ENCODE results near the gene TRIM9.

The TRIM9 gene

DNA sequence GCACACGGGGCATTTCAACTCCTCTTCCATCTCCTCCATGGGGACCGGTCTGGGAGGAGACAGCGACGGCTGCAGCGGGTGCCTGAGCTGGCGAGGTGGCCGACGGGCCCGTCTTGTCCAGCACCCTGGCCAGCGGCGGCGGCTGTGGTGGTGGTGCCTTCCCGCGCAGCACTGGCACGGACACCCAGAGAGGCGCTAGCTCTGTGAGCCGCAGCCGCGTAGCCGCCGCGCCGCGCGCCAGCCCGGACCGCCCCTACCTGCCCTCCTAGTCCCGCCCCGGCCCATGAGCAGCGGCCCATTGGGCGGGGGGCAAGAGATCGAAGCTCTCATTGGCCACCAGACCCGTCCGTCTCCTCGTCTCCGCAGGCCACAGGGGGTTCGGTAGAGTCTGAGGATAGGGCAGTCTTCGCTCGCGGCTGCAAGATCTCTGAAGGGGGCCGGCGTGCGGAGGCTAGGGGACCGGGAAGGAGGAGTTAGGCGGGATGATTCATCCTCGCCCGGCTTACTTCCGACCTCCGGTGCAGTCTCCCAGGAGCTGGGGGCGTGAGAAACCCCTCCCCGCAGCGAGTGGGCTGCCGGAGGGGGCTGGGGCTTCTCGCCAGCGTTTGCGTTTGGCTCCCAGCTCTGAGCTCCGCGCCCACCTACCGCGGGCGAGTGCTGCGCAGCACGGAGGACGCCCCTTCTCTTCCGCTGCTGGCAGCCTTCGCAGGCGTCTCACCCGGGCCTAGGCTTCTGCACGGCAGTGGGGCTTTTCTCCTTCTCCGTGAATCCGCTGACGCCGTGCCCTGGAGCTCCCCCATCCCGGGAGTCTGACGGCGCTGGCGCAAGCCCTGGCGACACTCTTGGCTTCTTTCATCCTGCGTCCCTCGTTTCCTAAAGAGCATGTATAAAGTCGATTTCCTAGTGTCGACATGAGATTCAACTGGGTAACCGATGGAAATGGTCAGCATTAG, at the start of gene TRIM9:
TRIM9 (minus strand) TSS at position 205 of the 953 bp plus-strand sequence; CDS start at position 39, 166 bp downstream.
- DNase-seq (ENCODE audit: low spot score) = peak; percentile 91

DNA sequence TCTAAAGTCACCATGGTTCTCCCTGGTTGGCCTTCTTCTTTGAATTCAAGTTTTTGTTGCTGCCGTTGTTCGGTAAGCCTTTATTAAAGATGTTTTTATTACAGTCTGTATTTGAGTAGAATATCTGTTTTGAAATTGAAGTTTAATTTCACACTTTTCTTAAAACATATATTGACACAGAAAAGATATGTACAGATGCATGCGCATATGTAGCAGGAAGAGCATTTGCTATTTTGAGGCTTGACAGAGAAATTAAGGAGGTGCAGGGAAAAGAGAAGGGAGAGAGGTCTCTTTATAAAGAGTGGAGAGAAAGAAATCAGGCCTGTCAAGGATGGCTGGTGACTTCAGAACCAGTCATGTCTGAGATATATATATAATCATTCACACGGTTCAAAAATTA, 46.0 kb upstream of the TRIM9 start:
- DNase-seq (ENCODE audit: low spot score) = no peak

DNA sequence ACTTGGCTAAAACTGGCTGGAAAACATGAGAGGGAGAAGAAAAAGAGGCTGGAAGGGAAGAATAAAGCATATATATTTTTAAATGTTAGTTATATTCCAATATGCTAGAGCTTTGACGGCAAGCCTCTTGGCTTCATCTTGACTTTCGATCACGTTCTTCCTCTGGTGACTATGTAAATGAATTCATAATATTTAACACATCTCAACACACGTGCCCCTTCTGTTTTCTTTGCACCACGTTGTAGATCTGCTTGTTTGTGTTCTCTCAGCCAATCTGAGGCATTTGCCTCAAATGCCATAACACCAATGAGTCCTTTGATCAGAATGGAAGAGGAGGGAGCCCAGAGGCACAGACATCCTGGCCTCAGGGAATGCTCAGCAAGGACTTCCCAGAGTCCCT, 45.4 kb upstream of the TRIM9 start:
- no peak for DNase-seq (ENCODE audit: low spot score)

DNA sequence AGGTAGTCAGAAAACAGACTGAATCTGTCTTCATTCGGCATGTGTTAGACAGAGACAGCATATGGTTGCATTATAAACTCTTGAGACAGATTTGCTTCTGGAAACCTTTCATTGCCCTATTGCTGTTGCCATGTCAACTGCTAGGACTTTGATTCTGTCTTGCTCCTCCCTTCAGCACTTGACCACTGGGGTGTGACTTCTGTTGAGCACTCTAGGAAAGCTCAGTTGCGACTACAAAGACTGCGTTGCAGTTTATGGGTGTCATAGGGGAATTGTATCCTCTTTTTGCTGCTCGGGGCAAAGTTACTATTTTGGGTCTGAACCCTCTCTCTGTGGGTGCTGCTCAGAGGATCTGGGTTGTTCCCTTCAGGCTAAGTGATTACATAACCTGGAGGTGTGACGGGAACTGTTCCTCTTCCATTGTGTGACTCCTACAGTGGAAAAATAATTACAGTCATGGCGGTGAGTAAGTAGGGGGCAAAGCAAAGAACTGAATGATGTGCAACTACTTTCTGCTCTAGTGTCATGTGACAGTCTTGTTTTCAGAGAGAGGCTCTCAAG, 44.3 kb upstream of the TRIM9 start:
- no peak for DNase-seq (ENCODE audit: low spot score)

DNA sequence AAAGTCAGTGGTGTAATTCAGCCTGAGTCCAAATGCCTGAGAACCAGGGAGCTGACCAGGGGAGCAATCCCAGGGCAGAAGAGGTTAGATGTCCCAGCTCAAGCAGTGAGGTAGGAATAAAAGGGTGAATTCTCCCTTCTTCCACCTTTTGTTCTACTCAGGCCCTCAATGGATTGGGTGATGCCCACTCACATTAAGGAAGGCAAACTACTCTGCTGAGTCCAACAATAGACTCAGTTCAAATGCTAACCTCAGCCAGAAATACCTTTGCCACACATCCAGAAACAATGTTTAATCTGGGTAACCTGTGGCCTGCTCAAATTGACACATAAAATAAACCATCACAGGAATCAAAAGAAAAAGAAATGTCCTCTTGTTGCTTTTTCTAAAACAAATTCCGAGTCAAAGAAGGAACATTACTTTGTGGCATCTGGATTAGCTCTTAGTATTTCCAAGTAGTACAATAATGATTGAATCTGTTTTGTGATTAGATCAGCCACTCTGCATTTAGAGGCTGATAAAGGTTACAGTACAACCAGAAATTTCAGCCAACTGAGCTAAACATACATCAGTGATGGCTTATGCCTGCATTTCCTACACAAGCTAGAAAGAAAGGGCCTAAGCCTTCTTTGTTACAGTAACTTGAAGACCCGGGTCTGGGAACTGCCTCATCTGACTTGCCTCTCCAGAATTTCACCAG, 43.6 kb upstream of the TRIM9 start:
- no peak for DNase-seq (ENCODE audit: low spot score)

DNA sequence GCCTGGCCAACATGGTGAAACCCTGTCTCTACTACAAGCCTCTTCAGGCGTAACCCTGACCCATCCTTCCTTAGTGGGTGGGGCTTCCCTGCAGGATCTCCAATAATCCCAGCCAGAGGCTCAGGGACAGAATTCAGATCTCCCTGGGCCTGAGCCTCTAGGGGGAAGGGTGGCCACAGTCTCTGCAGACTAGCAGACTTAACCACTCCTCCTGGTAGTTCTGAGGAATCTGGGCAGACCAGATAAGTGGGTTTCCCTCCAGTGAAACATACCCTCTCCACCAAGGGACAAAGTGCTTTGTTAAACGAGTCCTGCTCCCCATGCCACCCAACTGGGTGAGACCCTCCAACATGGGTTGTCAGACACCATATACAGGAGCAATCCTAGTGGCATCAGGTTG, 36.6 kb upstream of the TRIM9 start:
- no peak for DNase-seq (ENCODE audit: low spot score)

DNA sequence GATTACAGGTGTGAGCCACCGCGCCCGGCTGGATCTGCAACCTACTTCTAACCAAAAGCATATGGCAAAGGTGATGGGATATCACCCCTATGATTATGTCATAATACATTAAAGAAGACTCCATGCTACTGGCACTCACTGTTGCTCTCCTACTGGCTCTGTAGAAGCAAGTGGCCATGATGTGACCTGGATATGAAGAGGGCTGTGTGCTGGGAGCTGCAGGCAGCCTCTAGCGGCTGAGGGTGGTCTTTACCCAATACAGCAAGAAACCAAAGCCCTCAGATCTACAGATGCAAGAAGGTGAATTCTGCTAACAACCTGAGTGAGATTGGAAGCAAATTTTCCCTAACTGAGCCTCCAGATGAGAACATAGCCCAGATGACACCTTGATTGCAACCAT, 34.2 kb upstream of the TRIM9 start:
- DNase-seq (ENCODE audit: low spot score) = no peak

DNA sequence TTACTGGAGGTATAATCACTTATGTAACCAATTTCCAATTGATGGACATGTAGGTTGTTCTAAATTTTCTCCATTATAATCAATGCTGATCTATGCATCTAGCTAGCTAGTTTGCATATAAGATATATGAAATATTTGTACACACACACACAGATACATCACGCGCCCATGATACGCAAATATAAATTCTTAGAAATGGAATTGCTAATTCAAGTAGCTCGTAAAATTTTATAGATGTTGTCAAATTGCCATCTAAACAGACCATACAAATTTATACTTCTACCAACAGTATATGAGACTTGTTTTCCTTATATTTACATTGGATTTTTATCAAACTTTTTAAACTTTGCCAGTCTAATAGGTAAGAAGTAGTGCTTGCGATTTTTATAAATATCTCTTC, 29.1 kb upstream of the TRIM9 start:
- DNase-seq (ENCODE audit: low spot score) = no peak

DNA sequence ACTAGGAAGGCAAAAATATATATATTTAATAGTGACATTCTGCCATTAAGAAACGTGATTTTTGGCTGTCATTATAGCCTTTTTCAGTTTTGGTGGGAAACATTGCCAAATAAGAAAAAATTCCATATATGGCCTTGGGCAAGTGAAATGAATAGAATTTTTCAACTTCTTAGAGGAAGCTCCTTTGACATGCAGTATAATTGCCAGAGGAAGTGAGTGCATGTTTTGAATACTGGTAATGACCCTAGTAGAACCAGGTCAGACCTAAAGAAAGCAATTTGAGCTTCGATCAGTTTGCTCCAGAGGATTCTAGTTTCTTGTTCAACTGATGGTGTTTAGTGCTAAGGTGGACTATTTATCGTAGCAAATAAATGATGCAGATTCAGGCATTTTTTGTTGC, 26.2 kb upstream of the TRIM9 start:
- DNase-seq (ENCODE audit: low spot score) = no peak

DNA sequence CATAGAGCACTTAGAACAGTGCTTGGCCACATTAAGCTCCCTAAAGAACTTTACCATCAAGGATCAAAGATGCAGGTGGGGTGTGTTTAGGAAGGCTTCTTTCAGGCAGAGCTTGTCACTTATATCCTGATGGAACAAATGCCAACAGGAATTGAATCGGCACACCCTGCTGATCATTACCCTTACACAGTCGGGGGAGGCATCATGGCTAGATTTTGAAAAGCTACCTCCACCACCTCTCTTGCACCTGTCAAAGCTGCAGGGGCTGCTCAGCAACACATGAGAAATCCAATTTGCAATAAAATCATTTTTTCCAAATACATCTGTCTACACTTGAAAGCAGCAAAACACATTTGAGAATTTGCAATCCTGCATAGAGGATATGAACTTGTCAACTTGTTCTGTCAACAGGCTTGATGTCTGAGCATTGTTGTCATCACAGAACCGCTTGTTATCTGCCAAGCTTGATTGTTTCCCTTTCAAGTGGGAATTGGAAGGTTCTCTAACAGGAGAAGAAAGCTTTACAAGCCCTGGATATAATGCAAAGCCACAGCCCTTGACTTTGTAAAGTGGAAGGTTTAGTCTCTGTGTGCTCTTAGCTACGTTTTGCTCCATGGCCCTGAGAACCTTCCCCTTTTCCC, 24.6 kb upstream of the TRIM9 start:
- DNase-seq (ENCODE audit: low spot score) = no peak

DNA sequence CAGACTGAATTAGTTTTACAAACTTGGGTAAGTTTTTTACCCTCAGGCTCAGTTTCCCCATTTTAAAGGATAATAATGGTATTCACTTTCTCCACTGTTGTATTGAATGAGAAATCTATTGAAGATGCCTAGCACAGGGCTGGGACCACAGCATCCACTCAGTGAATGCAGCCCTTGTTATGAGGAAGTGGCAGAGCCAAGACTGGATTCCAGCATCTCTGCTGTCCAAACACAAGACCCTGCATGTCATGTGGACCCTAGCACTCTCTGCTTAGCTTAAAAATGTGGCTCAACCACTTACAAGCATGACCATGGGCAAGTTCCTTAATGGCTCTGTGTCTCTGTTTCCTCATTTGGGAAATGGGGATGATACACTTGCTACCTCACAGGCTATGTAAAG, 24.1 kb upstream of the TRIM9 start:
- no peak for DNase-seq (ENCODE audit: low spot score)

DNA sequence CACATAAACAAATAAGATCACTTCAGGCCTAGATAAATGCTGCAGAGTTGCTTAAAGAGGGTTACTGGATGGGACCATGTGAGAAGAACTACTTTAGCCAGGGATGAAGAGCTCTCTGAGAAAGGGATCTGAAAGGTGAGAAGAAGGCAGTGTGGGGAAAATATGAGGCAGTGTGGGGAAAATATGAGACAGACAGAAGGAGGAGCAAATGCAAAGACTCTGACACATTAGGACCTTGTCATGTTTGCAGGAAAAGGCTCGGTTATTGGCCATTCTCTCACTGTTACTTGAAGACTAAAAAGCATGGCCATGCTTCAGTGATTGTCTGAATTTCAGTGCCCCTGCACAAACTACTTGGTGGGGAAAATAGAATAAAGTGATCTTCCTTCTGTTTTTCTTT, 22.7 kb upstream of the TRIM9 start:
- DNase-seq (ENCODE audit: low spot score) = no peak

DNA sequence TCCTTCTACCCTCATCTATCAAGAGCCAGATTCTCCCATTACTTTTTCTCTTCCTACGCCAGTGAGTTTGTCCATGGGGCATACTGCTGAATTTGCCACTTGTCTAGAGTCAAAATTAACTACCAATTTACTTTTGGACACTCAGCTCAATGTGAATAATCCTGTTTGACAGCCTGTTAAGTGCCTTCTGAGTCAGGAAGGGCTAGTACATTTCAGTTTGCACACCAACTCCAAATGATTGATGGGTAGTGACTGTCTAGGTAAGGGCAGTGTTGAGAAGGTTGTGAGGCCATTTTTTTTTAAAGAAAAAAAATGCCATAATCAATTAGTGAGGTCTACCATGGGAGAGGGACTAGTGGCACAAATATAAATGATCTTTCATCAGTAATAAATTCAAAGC, 21.8 kb upstream of the TRIM9 start:
- no peak for DNase-seq (ENCODE audit: low spot score)

DNA sequence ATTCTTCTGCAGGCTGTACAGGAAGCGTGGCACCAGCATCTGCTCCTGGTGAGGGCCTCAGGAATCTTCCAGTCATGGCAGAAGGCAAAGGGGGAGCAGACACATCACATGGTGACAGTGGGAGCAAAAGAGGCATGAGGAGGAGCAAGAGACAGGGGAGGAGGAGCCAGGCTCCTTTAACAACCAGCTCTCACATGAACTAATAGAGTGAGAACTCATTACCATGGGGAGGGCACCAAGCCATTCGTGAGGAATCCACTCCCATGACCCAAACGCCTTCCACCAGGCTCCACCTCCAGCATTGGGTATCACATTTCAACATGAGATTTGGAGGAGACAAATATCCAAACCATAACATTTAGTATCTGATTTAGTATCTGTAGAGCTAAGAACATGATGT, 14.7 kb upstream of the TRIM9 start:
- no peak for DNase-seq (ENCODE audit: low spot score)

DNA sequence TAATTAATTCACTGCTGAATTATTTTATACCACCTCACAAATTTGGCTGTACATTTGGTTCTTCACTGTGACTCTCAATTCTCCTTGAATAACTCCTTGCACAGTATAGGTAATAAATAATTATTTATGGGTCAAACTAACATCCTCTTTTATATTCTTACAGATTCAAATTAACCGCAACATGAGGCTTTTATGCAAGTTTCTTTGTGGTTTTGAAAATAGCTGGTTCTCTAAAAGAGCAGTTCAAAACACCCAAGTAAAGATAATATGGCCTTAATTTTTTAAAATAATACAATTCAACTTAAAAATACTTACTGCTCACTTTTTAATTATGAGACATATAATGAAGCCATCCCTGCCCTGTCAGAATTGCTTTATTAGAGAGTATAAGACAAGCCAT, 12.9 kb upstream of the TRIM9 start:
- DNase-seq (ENCODE audit: low spot score) = no peak

DNA sequence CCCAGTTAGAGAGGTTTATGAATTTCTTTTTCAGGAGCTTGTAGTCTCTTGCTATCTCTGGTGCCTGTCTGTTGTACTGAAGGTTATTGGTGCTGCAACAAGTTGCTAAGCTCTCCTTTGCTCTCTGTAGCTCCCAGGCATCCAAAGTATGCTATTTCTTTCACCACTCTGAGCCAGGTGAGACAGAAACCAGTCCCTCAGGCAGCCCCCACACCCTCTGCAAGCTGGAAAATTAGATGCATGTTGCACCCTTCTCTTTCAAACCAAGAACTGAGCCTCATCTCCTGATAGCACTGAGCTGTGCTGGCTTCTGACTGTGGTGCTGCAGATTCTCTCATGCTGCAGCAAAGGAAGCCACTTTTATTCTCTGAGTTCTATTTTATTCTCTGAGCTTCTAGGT, 9.6 kb upstream of the TRIM9 start:
- DNase-seq (ENCODE audit: low spot score) = no peak

DNA sequence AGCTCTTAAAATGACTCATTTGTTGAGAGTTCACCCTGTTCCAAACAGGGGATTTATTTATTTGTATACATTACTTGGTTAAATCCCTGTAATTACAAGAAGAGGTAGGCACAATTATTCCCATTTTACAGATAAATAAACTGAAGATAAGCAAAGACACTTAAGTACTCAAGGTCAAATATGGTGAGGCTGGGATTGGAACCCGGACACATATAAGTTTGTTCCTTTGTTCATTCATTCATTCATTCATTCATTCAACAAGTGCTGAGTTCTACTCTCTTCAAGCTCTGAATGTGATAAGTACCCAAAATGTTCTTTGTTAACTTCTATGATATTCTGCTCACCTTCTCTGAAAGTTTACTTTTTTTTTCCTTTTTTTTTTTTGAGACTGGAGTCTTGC, 2.4 kb upstream of the TRIM9 start:
- no peak for DNase-seq (ENCODE audit: low spot score)

DNA sequence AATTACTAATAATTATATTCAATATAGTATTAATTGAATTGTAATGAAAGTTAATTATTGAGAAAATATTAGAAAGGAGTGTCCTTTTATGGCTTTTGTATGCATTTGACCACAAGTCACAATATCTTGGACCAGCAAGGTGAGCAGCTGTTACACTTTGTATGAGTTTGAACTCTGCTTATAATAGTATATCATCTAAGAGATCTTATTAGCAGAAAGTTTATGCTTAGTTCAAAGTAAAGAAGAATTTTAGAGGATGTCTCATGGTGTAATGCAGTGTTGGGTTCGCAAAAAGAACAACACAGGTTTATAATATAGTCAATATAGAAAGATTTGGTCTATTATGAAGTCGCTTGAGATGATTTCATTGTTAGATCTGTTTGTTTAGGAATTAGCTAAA, 2.0 kb upstream of the TRIM9 start:
- DNase-seq (ENCODE audit: low spot score) = no peak

DNA sequence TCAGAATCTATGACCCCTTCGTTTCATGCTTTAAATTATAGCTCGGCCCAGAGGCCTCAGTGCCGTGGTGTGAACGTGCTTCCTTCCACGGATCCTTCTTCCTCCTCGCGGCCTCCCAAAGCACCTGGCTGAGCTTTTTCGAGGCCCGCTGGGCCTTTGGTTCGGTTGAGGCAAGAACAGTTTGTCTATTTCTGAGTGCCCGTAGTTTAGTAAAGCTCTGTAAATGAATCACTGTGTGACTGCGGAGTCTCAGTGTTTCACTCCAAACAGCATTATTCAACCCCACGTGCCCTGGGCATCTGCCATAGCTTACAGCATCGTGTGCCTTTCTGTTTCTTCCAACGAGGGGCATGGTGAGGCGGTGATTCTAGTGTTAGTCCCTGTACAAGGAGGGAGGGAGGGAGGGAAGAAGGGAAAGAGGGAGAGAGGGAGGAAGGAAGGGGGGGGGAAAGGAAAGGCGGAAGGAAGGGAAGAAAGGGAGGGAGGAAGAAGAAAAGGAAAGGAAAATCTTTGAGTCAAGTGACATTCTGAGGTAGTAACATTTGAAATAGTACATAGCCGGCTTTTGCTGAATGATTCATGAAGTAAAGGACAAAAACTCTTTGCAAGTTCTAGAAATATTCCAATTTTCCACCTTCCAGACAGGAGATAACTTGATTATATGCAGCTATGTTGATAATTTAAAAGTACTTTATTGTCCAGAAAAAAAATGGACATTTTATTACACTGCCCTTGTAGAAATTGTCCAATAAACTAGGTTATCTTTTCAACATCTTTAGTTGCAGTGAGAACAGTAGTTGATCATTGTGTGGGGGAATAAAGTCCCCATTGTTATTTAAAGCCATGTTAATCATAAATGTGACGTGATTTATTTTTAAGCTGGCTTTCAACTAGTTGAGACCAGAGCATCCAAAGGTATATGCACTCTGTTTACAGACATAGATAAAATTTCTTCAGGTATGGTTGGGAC, 1.2 kb upstream of the TRIM9 start:
- peak; percentile 45 for DNase-seq (ENCODE audit: low spot score)

DNA sequence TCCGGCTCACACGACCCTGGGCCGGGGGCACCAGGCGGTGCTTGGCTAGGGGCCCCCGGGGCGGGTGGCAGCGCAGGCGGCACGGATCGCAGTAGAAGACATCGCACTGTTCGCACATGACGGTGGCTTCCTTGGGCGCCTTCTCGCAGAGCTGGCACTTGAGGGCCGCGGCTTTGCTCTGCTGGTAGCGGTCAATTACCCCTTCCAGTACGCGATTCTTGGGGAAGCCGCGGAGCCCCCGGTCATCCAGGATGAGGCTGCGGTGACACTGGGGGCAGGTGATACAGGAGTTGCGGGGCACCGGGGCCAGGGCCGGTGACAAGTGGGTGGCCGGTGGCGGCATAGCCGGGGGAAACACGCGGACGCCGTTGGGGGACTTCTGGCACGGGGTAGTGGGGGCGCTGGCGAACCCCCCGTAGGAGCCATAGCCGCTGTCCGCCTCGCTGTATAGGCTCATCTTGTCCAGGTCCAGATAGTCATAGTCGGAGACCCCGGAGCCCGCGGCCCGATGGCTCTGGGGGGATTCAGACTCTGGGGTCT, 553 bp downstream of the TRIM9 start:
- DNase-seq (ENCODE audit: low spot score) = no peak
